ENCODE measurements around the gene SLC6A19. TPM values are rescaled to one million over a fixed set of nuclear protein-coding genes. Genes with fewer than 3 reads are reported as not detected.

Gene SLC6A19
- total and polyA plus RNA-seq, 2 of the 4 experiments (the other 2 are of a cell fraction): not detected

DNA sequence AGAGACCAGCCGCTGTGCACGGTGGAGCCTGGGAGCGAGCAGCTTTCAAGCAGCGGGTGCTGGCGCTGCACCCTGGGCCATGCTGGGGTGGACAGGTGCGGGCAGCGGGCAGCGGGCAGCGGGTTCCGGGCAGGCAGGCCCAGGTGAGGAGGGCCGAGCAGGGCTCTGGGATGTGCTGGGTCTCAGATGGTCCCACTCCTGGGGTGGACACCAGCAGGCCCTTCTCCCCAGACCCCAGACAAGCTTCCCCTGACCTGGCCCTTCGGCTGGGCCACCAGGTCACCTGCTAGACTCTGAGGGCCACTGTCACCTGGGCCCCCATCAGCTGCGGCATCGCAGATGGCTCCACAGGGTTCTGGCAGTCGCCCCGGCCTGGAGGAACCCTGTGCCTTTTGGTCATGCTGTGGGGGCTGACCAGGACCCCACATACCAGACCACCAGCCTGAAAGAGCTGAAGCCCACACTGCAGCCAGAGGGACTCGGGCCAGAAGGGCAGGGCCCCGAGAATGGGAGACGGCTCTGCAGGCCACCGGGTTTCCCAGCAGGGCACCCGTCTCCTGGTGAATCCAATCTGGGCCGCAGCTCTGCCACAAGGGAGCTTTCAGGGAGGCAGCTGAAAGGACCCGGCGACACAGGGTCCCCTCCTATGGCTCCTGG lies 2.0 kb downstream of the SLC6A19 start:
- no peak overlapping the region for H2BK20ac ChIP-seq (ENCODE audit: low read depth, low read length)
- H3K23ac ChIP-seq (ENCODE audit: low read depth, low read length): no peak overlapping the region
- no peak overlapping the region for H4K5ac ChIP-seq (ENCODE audit: low read depth, low read length)
- no peaks in the 10 kb centered on the region; the same call in 1 of the 2 replicates for H4K20me1 ChIP-seq (ENCODE audit: insufficient read depth, low read length)
- H3K9ac ChIP-seq (ENCODE audit: low read depth, low read length): no peak overlapping the region
- H3K56ac ChIP-seq (ENCODE audit: extremely low read depth, insufficient read depth, low read length): no peak overlapping the region
- H3K79me1 ChIP-seq (ENCODE audit: low read depth in 1 of 2, low read length in 2 of 2): no peaks in the 10 kb centered on the region
- no peak overlapping the region for H2BK120ac ChIP-seq (ENCODE audit: low read depth, low read length)
- no peak overlapping the region for H3K4me3 ChIP-seq (ENCODE audit: insufficient read depth, low read depth, low read length)
- H2AFZ ChIP-seq (replicated peaks; ENCODE audit: low read length, poor library complexity): no peak overlapping the region
- H3K36me3 ChIP-seq (ENCODE audit: control insufficient read depth, insufficient read depth, low read length): no peaks in the 10 kb centered on the region
- no peak overlapping the region for H3K18ac ChIP-seq (ENCODE audit: low read depth, low read length)
- TF ChIP-seq RFX5 (IDR thresholded peaks at IDR 0.05; ENCODE audit: low read depth, low read length): no peak
- TF ChIP-seq MAFK (IDR thresholded peaks at IDR 0.05; ENCODE audit: low read depth, low read length): no peak
- no peak for ATAC-seq (ENCODE audit: low read depth)
- H3K9me1 ChIP-seq (ENCODE audit: insufficient read depth, low read length): no peaks in the 10 kb centered on the region
- no peak overlapping the region for H4K8ac ChIP-seq (ENCODE audit: low read depth in 2 of 2, low read length in 2 of 2)
- H3K27ac ChIP-seq (ENCODE audit: insufficient read depth, low read length): no peak overlapping the region
- no peak overlapping the region for H2BK15ac ChIP-seq (ENCODE audit: low read depth, low read length)
- H2AK5ac ChIP-seq (ENCODE audit: low read depth, low read length): no peak overlapping the region
- H3K14ac ChIP-seq (replicated peaks; ENCODE audit: low read depth, low read length): no peak overlapping the region
- intact Hi-C loops (cut with micrococcal nuclease) (no loop called here), in situ Hi-C loops (cut with MboI; ENCODE audit: low sequenced_read_pairs) (no loop called here), dilution Hi-C loops (cut with HindIII; ENCODE audit: low sequenced_read_pairs, unreplicated experiment) (no loop called here)
- H4K91ac ChIP-seq (ENCODE audit: insufficient read depth, low read depth, low read length): no peak overlapping the region
- CTCF ChIA-PET: no interaction called here
- H3K4ac ChIP-seq (ENCODE audit: low read depth, low read length): no peak overlapping the region
- H3K9me3 ChIP-seq (ENCODE audit: control insufficient read depth, insufficient read depth, low read length): no peaks in the 10 kb centered on the region
- WGBS, 2 experiments (ENCODE audit: extremely low coverage in 2 of 2, insufficient read length in 1 of 2): 76% methylated on average over 8 of the region's 24 CpGs; no CpG with 5 or more reads in 1 of the 2 experiments
- H3K27me3 ChIP-seq (ENCODE audit: control insufficient read depth, insufficient read depth, low read length): peaks cover 26% of the 10 kb centered on the region; the same call in 1 of the 2 replicates
- H2AK9ac ChIP-seq (replicated peaks; ENCODE audit: low read depth, low read length, poor library complexity): no peak overlapping the region
- POLR2A ChIA-PET (ENCODE audit: unreplicated experiment): no interaction called here
- no peak for DNase-seq
- peaks cover 3% of the 10 kb centered on the region; the same call in 1 of the 2 replicates for H3K4me1 ChIP-seq (ENCODE audit: control insufficient read depth, insufficient read depth, low read length)
- H2BK5ac ChIP-seq (ENCODE audit: low read depth, low read length, poor library complexity, severe bottlenecking): no peak overlapping the region
- H3K4me2 ChIP-seq (ENCODE audit: low read depth, low read length): no peak overlapping the region
- no TSS peak for BruUV-seq (replicated peaks)

Data from IMR-90 (cell line).